Calu3 (cell line): ENCODE data around the gene PLCG1. TPM values are rescaled to one million over a fixed set of nuclear protein-coding genes. Genes with fewer than 3 reads are reported as not detected.

Source experiments
- BruUV-seq: library from RNA; stranded (reverse); fragments of 400-500 nt; replicated peaks from 2 replicates; lab custom pipeline; 2021; lab: Mats Ljungman, UMichigan
- CTCF ChIA-PET: fragments of 300-600 bp; sonication (Branson Sonifier 250); formaldehyde crosslinking; loops from one replicate; lab custom pipeline; 2022; ENCODE audit warnings: antibody characterized with exemption; lab: Charles Lee
- DNase-seq: peaks from one replicate; pipeline ENCODE4 v3.0.0; 2022
- H3K27ac Mint-ChIP-seq: one replicate; pipeline ENCODE4 v1.8.0; 2022; ENCODE audit warnings: mixed read lengths; ENCODE audit not compliant: unreplicated experiment
- H3K27me3 Mint-ChIP-seq: one replicate; pipeline ENCODE4 v1.8.0; 2022; ENCODE audit warnings: mixed read lengths; ENCODE audit not compliant: unreplicated experiment
- H3K36me3 Mint-ChIP-seq: one replicate; pipeline ENCODE4 v1.8.0; 2022; ENCODE audit warnings: mild to moderate bottlenecking, moderate library complexity, mixed read lengths; ENCODE audit not compliant: insufficient read depth, unreplicated experiment
- H3K4me1 Mint-ChIP-seq: one replicate; pipeline ENCODE4 v1.8.0; 2022; ENCODE audit warnings: mild to moderate bottlenecking, low read depth, mixed read lengths; ENCODE audit not compliant: unreplicated experiment
- H3K4me3 Mint-ChIP-seq: one replicate; pipeline ENCODE4 v1.8.0; 2022; ENCODE audit warnings: mild to moderate bottlenecking, low read depth, moderate library complexity, mixed read lengths; ENCODE audit not compliant: unreplicated experiment
- H3K9me3 Mint-ChIP-seq: one replicate; pipeline ENCODE4 v1.8.0; 2022; ENCODE audit warnings: low read depth, mixed read lengths; ENCODE audit not compliant: unreplicated experiment
- intact Hi-C: fragments of 100-400 bp; cut with micrococcal nuclease; formaldehyde crosslinking; loops from one replicate; pipeline ENCODE4 v1.10.0; 2022; ENCODE audit not compliant: unreplicated experiment
- total RNA-seq: library from RNA; stranded (reverse); gene quantifications from 2 replicates; pipeline ENCODE4 v1.2.3, GENCODE V29; 2022
- TF ChIP-seq, protein P1 (sequence below): fragments of 200-600 bp; IDR thresholded peaks from one replicate; pipeline ENCODE4 v1.8.0; 2022; ENCODE audit warnings: antibody characterized with exemption; ENCODE audit not compliant: unreplicated experiment

The PLCG1 gene
- total RNA-seq, 1 experiment from 2014 or later, result 127 TPM

DNA sequence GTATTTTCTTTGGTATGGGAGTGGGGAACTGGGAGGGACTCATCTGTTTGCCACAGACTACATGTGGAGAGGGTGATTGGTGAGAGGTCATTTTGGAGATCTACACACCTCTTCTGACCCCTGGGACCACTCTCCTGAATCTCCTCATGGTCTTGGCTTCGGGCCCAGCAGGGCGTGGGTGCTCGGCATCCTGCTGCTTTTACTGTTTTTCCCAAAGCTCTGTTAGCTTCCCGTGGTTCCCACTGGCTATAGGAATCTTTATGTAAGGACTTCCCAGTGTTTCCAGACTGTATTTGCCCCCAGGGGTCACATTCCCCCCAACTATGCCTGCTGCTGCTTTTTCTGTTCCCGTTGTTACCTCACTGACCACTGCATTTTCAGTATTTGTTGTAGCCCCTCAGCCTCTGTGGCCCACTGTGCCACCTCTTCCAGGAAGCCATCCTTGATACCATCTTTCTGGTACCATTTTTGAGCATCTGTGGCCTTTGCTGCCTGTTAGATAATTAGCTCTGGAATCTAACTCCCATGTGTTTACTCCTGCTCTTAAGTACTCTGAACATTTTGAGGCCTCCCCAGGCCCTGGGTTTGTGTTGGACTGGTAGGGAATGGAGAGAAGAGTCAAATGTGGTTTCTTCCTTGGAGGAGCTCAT is 14.9 kb downstream of the PLCG1 start:
- BruUV-seq, result no TSS peak
- intact Hi-C loops, result no loop called here
- H3K27ac Mint-ChIP-seq, result no peak overlapping the region
- H3K27me3 Mint-ChIP-seq, result no peaks in the 10 kb centered on the region
- CTCF ChIA-PET, result interaction anchor here (0.7 kb wide), 1 partner anchor 637 kb away, joined by 6 read pairs; no protein-coding TSS in a partner anchor
- peaks cover 5% of the 10 kb centered on the region for H3K9me3 Mint-ChIP-seq
- DNase-seq, result no peak
- H3K4me1 Mint-ChIP-seq, result peaks cover 27% of the 10 kb centered on the region
- TF ChIP-seq, protein P1, sequence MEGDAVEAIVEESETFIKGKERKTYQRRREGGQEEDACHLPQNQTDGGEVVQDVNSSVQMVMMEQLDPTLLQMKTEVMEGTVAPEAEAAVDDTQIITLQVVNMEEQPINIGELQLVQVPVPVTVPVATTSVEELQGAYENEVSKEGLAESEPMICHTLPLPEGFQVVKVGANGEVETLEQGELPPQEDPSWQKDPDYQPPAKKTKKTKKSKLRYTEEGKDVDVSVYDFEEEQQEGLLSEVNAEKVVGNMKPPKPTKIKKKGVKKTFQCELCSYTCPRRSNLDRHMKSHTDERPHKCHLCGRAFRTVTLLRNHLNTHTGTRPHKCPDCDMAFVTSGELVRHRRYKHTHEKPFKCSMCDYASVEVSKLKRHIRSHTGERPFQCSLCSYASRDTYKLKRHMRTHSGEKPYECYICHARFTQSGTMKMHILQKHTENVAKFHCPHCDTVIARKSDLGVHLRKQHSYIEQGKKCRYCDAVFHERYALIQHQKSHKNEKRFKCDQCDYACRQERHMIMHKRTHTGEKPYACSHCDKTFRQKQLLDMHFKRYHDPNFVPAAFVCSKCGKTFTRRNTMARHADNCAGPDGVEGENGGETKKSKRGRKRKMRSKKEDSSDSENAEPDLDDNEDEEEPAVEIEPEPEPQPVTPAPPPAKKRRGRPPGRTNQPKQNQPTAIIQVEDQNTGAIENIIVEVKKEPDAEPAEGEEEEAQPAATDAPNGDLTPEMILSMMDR, result no peak
- H3K4me3 Mint-ChIP-seq, result no peak overlapping the region
- no peaks in the 10 kb centered on the region for H3K36me3 Mint-ChIP-seq

DNA sequence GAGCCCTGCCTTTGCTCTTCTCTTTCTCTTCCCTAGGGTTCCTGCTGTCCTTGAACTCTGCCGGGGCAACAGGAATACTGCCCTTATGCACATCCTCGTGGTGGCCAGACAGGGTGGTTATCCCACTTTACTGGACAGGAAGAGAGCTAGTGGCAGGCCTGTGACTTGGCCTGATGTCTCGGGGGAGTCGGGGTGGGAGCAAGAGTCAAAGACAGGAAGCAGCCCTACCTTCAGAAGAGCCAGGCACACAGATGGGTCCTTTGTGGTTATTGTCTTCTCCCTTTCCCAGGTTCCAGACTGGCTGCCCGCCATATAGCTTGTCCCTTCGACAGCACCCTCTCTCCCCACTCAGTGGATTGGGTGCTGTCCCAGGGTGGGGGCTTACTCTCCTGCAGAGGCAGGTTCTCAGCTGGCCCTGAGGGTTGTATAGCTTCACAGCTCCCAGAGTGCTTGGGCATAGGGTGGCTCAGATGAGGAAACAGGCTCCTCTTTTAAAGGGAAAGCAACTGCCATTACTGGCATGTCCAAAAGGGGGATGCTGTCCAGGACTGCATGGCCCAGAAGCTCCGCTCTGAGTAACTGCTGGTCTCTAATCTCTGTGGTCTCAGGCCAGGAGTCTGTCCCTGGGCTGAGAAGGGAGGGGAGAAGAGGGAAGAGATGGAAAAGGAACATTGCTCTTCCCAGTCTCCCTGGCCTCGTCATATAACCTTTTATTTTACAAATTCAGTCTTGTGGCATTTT is 17.3 kb downstream of the PLCG1 start:
- no peak for DNase-seq
- Mint-ChIP-seq H3K27ac (no peak overlapping the region), H3K4me3 (no peak overlapping the region), H3K4me1 (peaks cover 23% of the 10 kb centered on the region), H3K9me3 (no peaks in the 10 kb centered on the region), H3K36me3 (no peaks in the 10 kb centered on the region), H3K27me3 (no peaks in the 10 kb centered on the region)
- no TSS peak for BruUV-seq
- intact Hi-C loops, result no loop called here
- CTCF ChIA-PET, result no interaction called here
- TF ChIP-seq, protein P1, result no peak

DNA sequence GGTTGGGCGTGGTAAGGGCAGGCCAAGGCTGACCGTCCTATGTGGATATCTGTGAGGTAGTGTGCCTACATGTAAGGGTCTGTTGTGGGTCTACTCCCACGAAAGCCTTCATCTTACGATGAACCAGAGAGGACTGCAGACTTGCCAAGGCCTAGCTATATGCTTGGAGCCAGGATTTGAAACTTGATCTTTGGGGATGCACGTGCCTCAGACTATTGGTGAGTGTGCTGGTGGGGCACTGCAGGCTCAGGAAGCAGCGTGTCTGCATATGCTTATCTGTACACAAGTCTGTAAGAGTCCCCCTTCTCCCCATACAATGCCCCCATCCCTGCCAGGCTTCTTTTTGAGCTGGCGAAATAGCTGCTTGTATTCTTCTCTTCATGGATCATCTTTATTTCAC is 17.9 kb downstream of the PLCG1 start:
- no peak for DNase-seq
- TF ChIP-seq, protein P1, result no peak
- Mint-ChIP-seq H3K36me3 (no peaks in the 10 kb centered on the region), H3K4me1 (peaks cover 20% of the 10 kb centered on the region), H3K27me3 (no peaks in the 10 kb centered on the region), H3K9me3 (no peaks in the 10 kb centered on the region), H3K4me3 (no peak overlapping the region), H3K27ac (no peak overlapping the region)
- intact Hi-C loops, result no loop called here
- CTCF ChIA-PET, result no interaction called here
- BruUV-seq, result no TSS peak

DNA sequence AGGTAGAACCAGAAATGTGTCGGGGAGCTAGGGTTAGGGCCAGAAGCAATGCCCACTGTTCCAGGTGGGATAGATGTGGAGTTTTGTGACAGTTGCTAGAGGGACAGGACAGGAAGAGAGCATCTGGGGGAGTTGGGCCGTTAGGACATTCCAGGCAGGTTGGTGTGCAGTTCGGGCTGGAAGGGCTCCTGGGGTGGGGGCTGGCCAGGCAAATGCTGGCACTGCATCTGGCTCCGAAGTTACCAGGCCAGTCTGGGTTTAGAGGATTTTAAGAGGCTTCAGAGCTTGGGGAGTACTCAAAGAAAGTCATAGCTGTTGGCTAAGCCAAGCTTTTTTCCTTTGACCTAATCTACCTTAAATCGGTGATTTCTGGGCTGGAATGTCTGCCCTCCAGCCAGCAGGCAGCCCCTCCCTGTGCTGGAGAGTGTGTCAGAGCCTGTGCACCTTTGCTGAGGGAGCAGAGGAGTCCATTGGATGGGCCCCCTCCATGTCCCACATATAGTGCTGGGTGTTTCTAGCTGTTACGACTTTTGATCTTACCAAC is 20.8 kb downstream of the PLCG1 start:
- DNase-seq, result no peak
- CTCF ChIA-PET, result interaction anchor here (1.3 kb wide), 1 partner anchor 13 kb away, joined by 3 read pairs; no protein-coding TSS in a partner anchor
- intact Hi-C loops, result no loop called here
- peaks cover 5% of the 10 kb centered on the region for H3K36me3 Mint-ChIP-seq
- H3K4me1 Mint-ChIP-seq, result peaks cover 11% of the 10 kb centered on the region
- H3K9me3 Mint-ChIP-seq, result no peaks in the 10 kb centered on the region
- no peak overlapping the region for H3K4me3 Mint-ChIP-seq
- no peaks in the 10 kb centered on the region for H3K27me3 Mint-ChIP-seq
- TF ChIP-seq, protein P1, result no peak
- H3K27ac Mint-ChIP-seq, result no peak overlapping the region
- BruUV-seq, result no TSS peak
